GM21360 (cell line): ENCODE measurements around the gene LRRN4CL.

Experiments used
- ATAC-seq: cut with Tn5 transposase; IDR thresholded peaks from one replicate; pipeline ENCODE4 v1.9.1; 2021; ENCODE audit warnings: mild to moderate bottlenecking, moderate library complexity; ENCODE audit not compliant: unreplicated experiment

LRRN4CL gene

GRCh38 chr11:62648185-62648966, 41.0 kb downstream of the LRRN4CL start:
- no peak for ATAC-seq

GRCh38 chr11:62647609-62648005, 41.7 kb downstream of the LRRN4CL start:
- ATAC-seq, result no peak

GRCh38 chr11:62646825-62647608, 42.3 kb downstream of the LRRN4CL start:
- ATAC-seq, result no peak

- peak; percentile 95 for ATAC-seq
Measured at GRCh38 chr11:62645946-62646824, 43.1 kb downstream of the LRRN4CL start, which contains the start of gene GANAB. Gene GANAB, minus strand, starts transcription at chr11:62646613. Its CDS starts 14 bp downstream, at chr11:62646599.

GRCh38 chr11:62645671-62645945, 43.7 kb downstream of the LRRN4CL start:
- no peak for ATAC-seq

- no peak for ATAC-seq
Measured at GRCh38 chr11:62644220-62644619, 45.1 kb downstream of the LRRN4CL start.
